Testis (tissue), 2 donors: ENCODE measurements around the gene GPN3.

Source experiments
- CTCF ChIP-seq, 3 experiments: fragments of 450-650 bp in 2 of 3; fragments of 200-600 bp in 1 of 3; sonication (generic) in 1 of 3; IDR thresholded peaks; one replicate each; pipeline ENCODE4 v1.5.1; 2016 to 2019; ENCODE audit warnings: antibody characterized with exemption in 3 of 3, mild to moderate bottlenecking in 2 of 3, moderate library complexity in 1 of 3
- POLR2A ChIP-seq: fragments of 450-650 bp; IDR thresholded peaks from one replicate; pipeline ENCODE4 v1.6.1; 2017; ENCODE audit warnings: antibody characterized with exemption, mild to moderate bottlenecking, moderate library complexity

GRCh38 chr12:110505332-110505731 lies 37.3 kb upstream of the GPN3 start:
- TF ChIP-seq CTCF (IDR thresholded peaks at IDR 0.05) (no peak), POLR2A (no peak)
